ENCODE results near the gene RPIA.

GRCh38 chr2:88696611-88697010, 5.1 kb downstream of the RPIA start:
- TF ChIP-seq CTCF (conservative IDR thresholded peaks at IDR 0.05) = no peak
- no peak for TF ChIP-seq EZH2 (IDR thresholded peaks at IDR 0.05; ENCODE audit: low read depth)
